Astrocyte (in vitro differentiated cells and primary cell): ENCODE results near the gene ZSCAN23. TPM values are rescaled to one million over a fixed set of nuclear protein-coding genes. Genes with fewer than 3 reads are reported as not detected.

Source experiments
- DNase-seq: peaks from one replicate; pipeline ENCODE4 v3.0.0-alpha.2; 2010; ENCODE audit warnings: low read depth
- FAIRE-seq: peaks from 2 replicates; lab custom pipeline; 2011; peaks lifted over from hg19 to GRCh38; lab: Jason Lieb, UNC
- H2AFZ ChIP-seq: 2 replicates; pipeline ENCODE4 v1.6.0; 2012; ENCODE audit warnings: low read depth, low read length, inconsistent platforms
- H3K27ac ChIP-seq: 2 replicates; pipeline ENCODE4 v1.5.1; 2011; ENCODE audit warnings: low read depth, low read length, inconsistent platforms
- H3K27me3 ChIP-seq: 2 replicates; pipeline ENCODE4 v1.6.0; 2011; ENCODE audit warnings: low read length, inconsistent platforms; ENCODE audit not compliant: insufficient read depth
- H3K36me3 ChIP-seq: 2 replicates; pipeline ENCODE4 v1.5.1; 2011; ENCODE audit warnings: low read length, inconsistent platforms; ENCODE audit not compliant: insufficient read depth
- H3K4me1 ChIP-seq: 2 replicates; pipeline ENCODE4 v1.5.1; 2011; ENCODE audit warnings: low read length, inconsistent platforms; ENCODE audit not compliant: insufficient read depth
- H3K4me2 ChIP-seq: 2 replicates; pipeline ENCODE4 v1.6.0; 2012; ENCODE audit warnings: low read length, inconsistent platforms
- H3K4me3 ChIP-seq: 2 replicates; pipeline ENCODE4 v1.5.1; 2011; ENCODE audit warnings: low read depth, mild to moderate bottlenecking, low read length, inconsistent platforms; ENCODE audit not compliant: insufficient read depth
- H3K79me2 ChIP-seq: 2 replicates; pipeline ENCODE4 v1.6.0; 2012; ENCODE audit warnings: mild to moderate bottlenecking, low read length, inconsistent platforms; ENCODE audit not compliant: insufficient read depth
- H3K9ac ChIP-seq: 2 replicates; pipeline ENCODE4 v1.6.0; 2012; ENCODE audit warnings: mild to moderate bottlenecking, low read length, inconsistent platforms
- H3K9me3 ChIP-seq: 2 replicates; pipeline ENCODE4 v1.5.1; 2012; ENCODE audit warnings: low read depth, mild to moderate bottlenecking, low read length, inconsistent platforms; ENCODE audit not compliant: insufficient read depth
- H4K20me1 ChIP-seq: 2 replicates; pipeline ENCODE4 v1.6.0; 2012; ENCODE audit warnings: low read length, inconsistent platforms; ENCODE audit not compliant: insufficient read depth
- H3K27ac Mint-ChIP-seq: one replicate; pipeline ENCODE4 v1.8.0; 2021; ENCODE audit warnings: mild to moderate bottlenecking, mixed read lengths; ENCODE audit not compliant: unreplicated experiment
- H3K27me3 Mint-ChIP-seq: one replicate; pipeline ENCODE4 v1.8.0; 2021; ENCODE audit warnings: low read depth, mixed read lengths; ENCODE audit not compliant: unreplicated experiment
- H3K36me3 Mint-ChIP-seq: one replicate; pipeline ENCODE4 v1.8.0; 2021; ENCODE audit warnings: low read depth, mixed read lengths; ENCODE audit not compliant: unreplicated experiment
- H3K4me1 Mint-ChIP-seq: one replicate; pipeline ENCODE4 v1.8.0; 2021; ENCODE audit warnings: low read depth, mixed read lengths; ENCODE audit not compliant: unreplicated experiment
- H3K4me3 Mint-ChIP-seq: one replicate; pipeline ENCODE4 v1.8.0; 2021; ENCODE audit warnings: mild to moderate bottlenecking, moderate library complexity, mixed read lengths; ENCODE audit not compliant: unreplicated experiment
- H3K9me3 Mint-ChIP-seq: one replicate; pipeline ENCODE4 v1.8.0; 2021; ENCODE audit warnings: mild to moderate bottlenecking, mixed read lengths; ENCODE audit not compliant: unreplicated experiment
- CTCF ChIP-seq: IDR thresholded peaks from 2 replicates; pipeline ENCODE4 v1.5.1; 2011; ENCODE audit warnings: low read depth, mild to moderate bottlenecking, inconsistent platforms, low read length, moderate library complexity; ENCODE audit not compliant: insufficient read depth
- EZH2 ChIP-seq: IDR thresholded peaks from 2 replicates; pipeline ENCODE4 v1.6.1; 2012; ENCODE audit warnings: mild to moderate bottlenecking, low read length, inconsistent platforms; ENCODE audit not compliant: insufficient read depth
- total RNA-seq: library from RNA; stranded (reverse); gene quantifications from 2 replicates; pipeline ENCODE4 v1.2.1, GENCODE V29; 2021

ZSCAN23 gene
- total RNA-seq, 1 donor from 2014 or later = 4.8 TPM

GRCh38 chr6:28468056-28468455, 24.8 kb upstream of the ZSCAN23 start:
- DNase-seq (no peak), FAIRE-seq (no peak)
- Mint-ChIP-seq H3K27me3 (peaks cover 13% of the 10 kb centered on the region), H3K27ac (no peak overlapping the region), H3K36me3 (no peaks in the 10 kb centered on the region), H3K4me1 (no peaks in the 10 kb centered on the region), H3K4me3 (no peak overlapping the region), H3K9me3 (peaks cover 6% of the 10 kb centered on the region)
- Histone ChIP-seq H3K9me3 (peaks cover 3% of the 10 kb centered on the region), H2AFZ (no peak overlapping the region), H3K4me3 (no peak overlapping the region), H3K27me3 (no peaks in the 10 kb centered on the region), H3K79me2 (no peaks in the 10 kb centered on the region), H3K4me2 (no peak overlapping the region), H4K20me1 (no peaks in the 10 kb centered on the region), H3K4me1 (no peaks in the 10 kb centered on the region), H3K9ac (no peak overlapping the region), H3K36me3 (no peaks in the 10 kb centered on the region), H3K27ac (no peak overlapping the region)
- no peak for TF ChIP-seq EZH2
- no peak for TF ChIP-seq CTCF

GRCh38 chr6:28462401-28462800, 19.1 kb upstream of the ZSCAN23 start:
- Histone ChIP-seq H2AFZ (no peak overlapping the region), H4K20me1 (no peaks in the 10 kb centered on the region), H3K36me3 (no peaks in the 10 kb centered on the region), H3K4me3 (no peak overlapping the region), H3K4me1 (no peaks in the 10 kb centered on the region), H3K27me3 (peaks cover 6% of the 10 kb centered on the region), H3K9ac (no peak overlapping the region), H3K9me3 (no peaks in the 10 kb centered on the region), H3K27ac (no peak overlapping the region), H3K79me2 (no peaks in the 10 kb centered on the region), H3K4me2 (no peak overlapping the region)
- DNase-seq = no peak
- no peak overlapping the region for H3K27ac Mint-ChIP-seq
- no peak for FAIRE-seq
- peaks cover 7% of the 10 kb centered on the region for H3K4me1 Mint-ChIP-seq
- H3K36me3 Mint-ChIP-seq = no peaks in the 10 kb centered on the region
- no peak overlapping the region for H3K4me3 Mint-ChIP-seq
- TF ChIP-seq CTCF (no peak), EZH2 (no peak)
- no peaks in the 10 kb centered on the region for H3K9me3 Mint-ChIP-seq
- H3K27me3 Mint-ChIP-seq = peaks cover 23% of the 10 kb centered on the region

DNA sequence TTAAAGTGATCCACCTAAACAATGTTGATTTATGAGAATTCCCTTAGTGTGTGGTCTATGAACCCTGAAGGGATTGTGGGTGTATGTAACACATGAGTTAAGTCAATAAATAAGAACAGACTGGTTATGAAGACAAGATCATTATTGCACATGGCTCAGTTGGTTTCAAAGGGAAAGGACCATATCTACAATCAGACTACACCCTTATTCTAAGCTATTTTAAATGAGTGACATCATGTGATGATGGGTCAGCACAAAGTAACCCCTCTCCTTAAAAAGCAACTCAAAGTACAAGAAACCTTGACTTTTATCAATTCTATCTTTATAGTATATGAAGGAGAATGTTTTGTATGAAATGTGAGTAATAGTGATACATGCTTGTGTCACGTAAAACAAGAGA, 15.3 kb upstream of the ZSCAN23 start:
- H3K27ac Mint-ChIP-seq = no peak overlapping the region
- DNase-seq = no peak
- TF ChIP-seq CTCF = no peak
- no peak for TF ChIP-seq EZH2
- H3K4me3 Mint-ChIP-seq = no peak overlapping the region
- no peaks in the 10 kb centered on the region for H3K36me3 ChIP-seq
- H3K9me3 Mint-ChIP-seq = no peaks in the 10 kb centered on the region
- no peak overlapping the region for H3K27ac ChIP-seq
- H3K4me1 ChIP-seq = no peaks in the 10 kb centered on the region
- peaks cover 18% of the 10 kb centered on the region for H3K27me3 Mint-ChIP-seq
- no peak overlapping the region for H2AFZ ChIP-seq
- no peak for FAIRE-seq
- no peaks in the 10 kb centered on the region for H4K20me1 ChIP-seq
- no peak overlapping the region for H3K9ac ChIP-seq
- H3K4me3 ChIP-seq = no peak overlapping the region
- H3K4me1 Mint-ChIP-seq = peaks cover 7% of the 10 kb centered on the region
- H3K9me3 ChIP-seq = no peaks in the 10 kb centered on the region
- no peak overlapping the region for H3K4me2 ChIP-seq
- no peaks in the 10 kb centered on the region for H3K79me2 ChIP-seq
- no peaks in the 10 kb centered on the region for H3K36me3 Mint-ChIP-seq
- peaks cover 6% of the 10 kb centered on the region for H3K27me3 ChIP-seq
